Neural cell (in vitro differentiated cells): Measurements from ENCODE around the gene PDE1A. TPM values are rescaled to one million over a fixed set of nuclear protein-coding genes. Genes with fewer than 3 reads are reported as not detected.

Experiments used
- H2AFZ ChIP-seq: fragments of 200-600, 300-800 bp; sonication (generic), shearing (Covaris generic); 2 replicates; pipeline ENCODE4 v1.6.0; 2014; ENCODE audit warnings: low read depth, mild to moderate bottlenecking, antibody characterized with exemption, low read length, moderate library complexity
- H3F3A ChIP-seq: fragments of 200-600 bp; shearing (Covaris generic); 2 replicates; pipeline ENCODE4 v1.6.1; 2016; ENCODE audit warnings: mild to moderate bottlenecking, moderate library complexity, mixed read lengths, antibody characterized with exemption, low read length; ENCODE audit not compliant: insufficient read depth, poor library complexity, severe bottlenecking
- H3K27ac ChIP-seq: fragments of 200-600, 300-800 bp; sonication (generic), shearing (Covaris generic); 2 replicates; pipeline ENCODE4 v1.5.1; 2014; ENCODE audit warnings: mild to moderate bottlenecking, low read length, moderate library complexity
- H3K27me3 ChIP-seq: fragments of 300-800, 200-600 bp; sonication (generic), shearing (Covaris generic); 2 replicates; pipeline ENCODE4 v1.6.0; 2014; ENCODE audit warnings: mild to moderate bottlenecking, low read depth, low read length, moderate library complexity; ENCODE audit not compliant: insufficient read depth
- H3K36me3 ChIP-seq: fragments of 300-800, 200-600 bp; sonication (generic), shearing (Covaris generic); 2 replicates; pipeline ENCODE4 v1.5.1; 2014; ENCODE audit warnings: mild to moderate bottlenecking, antibody characterized with exemption, low read length, moderate library complexity; ENCODE audit not compliant: insufficient read depth
- H3K4me2 ChIP-seq: fragments of 300-800, 200-600 bp; sonication (generic), shearing (Covaris generic); 2 replicates; pipeline ENCODE4 v1.6.0; 2014; ENCODE audit warnings: mild to moderate bottlenecking, low read length
- H3K4me3 ChIP-seq: fragments of 300-800, 200-600 bp; sonication (generic), shearing (Covaris generic); 2 replicates; pipeline ENCODE4 v1.5.1; 2014; ENCODE audit warnings: mild to moderate bottlenecking, low read length, moderate library complexity
- H3K79me2 ChIP-seq: fragments of 200-600 bp; shearing (Covaris generic); replicated peaks from 2 replicates; pipeline ENCODE4 v1.6.0; 2014; ENCODE audit warnings: mild to moderate bottlenecking, low read length, moderate library complexity; ENCODE audit not compliant: insufficient read depth
- H3K9ac ChIP-seq: fragments of 300-800, 200-600 bp; sonication (generic), shearing (Covaris generic); 2 replicates; pipeline ENCODE4 v1.6.1; 2016; ENCODE audit warnings: mild to moderate bottlenecking, low read length, mixed read lengths
- H3K9me2 ChIP-seq: fragments of 200-600 bp; shearing (Covaris generic); 2 replicates; pipeline ENCODE4 v1.6.1; 2016; ENCODE audit warnings: mild to moderate bottlenecking, low read length, mixed read lengths; ENCODE audit not compliant: insufficient read depth
- H3K9me3 ChIP-seq: fragments of 200-600, 300-800 bp; sonication (generic), shearing (Covaris generic); 2 replicates; pipeline ENCODE4 v1.6.1; 2016; ENCODE audit warnings: mild to moderate bottlenecking, mixed run types, low read length, moderate library complexity, mixed read lengths
- H4K20me1 ChIP-seq: fragments of 200-600 bp; shearing (Covaris generic); 2 replicates; pipeline ENCODE4 v1.6.1; 2016; ENCODE audit warnings: mild to moderate bottlenecking, mixed run types; ENCODE audit not compliant: insufficient read depth
- CTCF ChIP-seq: fragments of 450-650 bp; IDR thresholded peaks from 2 replicates; pipeline ENCODE4 v1.5.1; 2014; ENCODE audit warnings: antibody characterized with exemption, mild to moderate bottlenecking, moderate library complexity; ENCODE audit not compliant: poor library complexity, severe bottlenecking
- EP300 ChIP-seq: fragments of 450-650 bp; conservative IDR thresholded peaks from 2 replicates; pipeline ENCODE4 v1.6.1; 2014; ENCODE audit warnings: antibody characterized with exemption, mild to moderate bottlenecking, moderate library complexity; ENCODE audit not compliant: poor library complexity, severe bottlenecking
- EZH2 ChIP-seq: fragments of 200-600, 300-800 bp; shearing (Covaris generic), sonication (generic); IDR thresholded peaks from 2 replicates; pipeline ENCODE4 v1.6.1; 2014; ENCODE audit warnings: antibody characterized with exemption, low read length, borderline replicate concordance, mild to moderate bottlenecking; ENCODE audit not compliant: insufficient read depth, poor library complexity, severe bottlenecking
- MXI1 ChIP-seq: fragments of 450-650 bp; conservative IDR thresholded peaks from 2 replicates; pipeline ENCODE4 v1.6.1; 2014; ENCODE audit warnings: antibody characterized with exemption, mild to moderate bottlenecking; ENCODE audit not compliant: poor library complexity, severe bottlenecking
- POLR2AphosphoS5 ChIP-seq: IDR thresholded peaks from 2 replicates; pipeline ENCODE4 v1.6.1; 2012
- RAD21 ChIP-seq: fragments of 450-650 bp; conservative IDR thresholded peaks from 2 replicates; pipeline ENCODE4 v1.6.1; 2014; ENCODE audit warnings: antibody characterized with exemption, mild to moderate bottlenecking, moderate library complexity
- REST ChIP-seq: IDR thresholded peaks from 2 replicates; pipeline ENCODE4 v1.6.1; 2012; ENCODE audit warnings: borderline replicate concordance
- SMC3 ChIP-seq: fragments of 450-650 bp; conservative IDR thresholded peaks from 2 replicates; pipeline ENCODE4 v1.6.1; 2014; ENCODE audit warnings: antibody characterized with exemption, mild to moderate bottlenecking, moderate library complexity; ENCODE audit not compliant: poor library complexity
- TAF1 ChIP-seq: IDR thresholded peaks from 2 replicates; pipeline ENCODE4 v1.6.1; 2012; ENCODE audit warnings: low read depth
- polyA plus RNA-seq: library from polyadenylated mRNA; depleted of rRNA; stranded (reverse); fragments of >200 nt; gene quantifications from 2 replicates; pipeline ENCODE4 v1.2.3, GENCODE V29; 2014

Gene PDE1A
- polyA plus RNA-seq, 1 donor from 2014 or later = 1.6 TPM

- no peaks in the 10 kb centered on the region for H3K9me2 ChIP-seq
- H3K9me3 ChIP-seq = no peaks in the 10 kb centered on the region
- no peaks in the 10 kb centered on the region for H3K79me2 ChIP-seq
- H3K4me2 ChIP-seq = no peak overlapping the region
- no peaks in the 10 kb centered on the region for H4K20me1 ChIP-seq
- no peaks in the 10 kb centered on the region for H3K27me3 ChIP-seq
- no peak overlapping the region for H3K4me3 ChIP-seq
- no peak overlapping the region for H3K9ac ChIP-seq
- H3K27ac ChIP-seq = no peak overlapping the region
- TF ChIP-seq EZH2 (no peak), POLR2AphosphoS5 (no peak), RAD21 (no peak), EP300 (no peak), SMC3 (no peak)
- no peak overlapping the region for H2AFZ ChIP-seq
- no peaks in the 10 kb centered on the region for H3F3A ChIP-seq
- H3K36me3 ChIP-seq = no peaks in the 10 kb centered on the region
These were observed 247.7 kb downstream of the PDE1A start for GRCh38 chr2:182179176-182179575.

- no peak overlapping the region for H2AFZ ChIP-seq
- H3K4me3 ChIP-seq = no peak overlapping the region
- H3K9me2 ChIP-seq = no peaks in the 10 kb centered on the region
- H3F3A ChIP-seq = no peaks in the 10 kb centered on the region
- no peak overlapping the region for H3K27ac ChIP-seq
- H3K27me3 ChIP-seq = no peaks in the 10 kb centered on the region
- no peak for TF ChIP-seq POLR2AphosphoS5
- TF ChIP-seq SMC3 = no peak
- no peak for TF ChIP-seq CTCF
- no peak for TF ChIP-seq RAD21
- no peak for TF ChIP-seq REST
- no peak for TF ChIP-seq EP300
- TF ChIP-seq MXI1 = no peak
- TF ChIP-seq EZH2 = no peak
- TF ChIP-seq TAF1 = no peak
- H3K4me2 ChIP-seq = no peak overlapping the region
- H3K9ac ChIP-seq = no peak overlapping the region
- no peaks in the 10 kb centered on the region for H3K36me3 ChIP-seq
- H3K9me3 ChIP-seq = no peaks in the 10 kb centered on the region
- no peaks in the 10 kb centered on the region for H4K20me1 ChIP-seq
- no peaks in the 10 kb centered on the region for H3K79me2 ChIP-seq
These were observed 252.8 kb downstream of the PDE1A start for GRCh38 chr2:182173944-182174622.
